PC-9 (cell line): ENCODE data around the gene COASY.

Experiments used
- EZH2 ChIP-seq: fragments of 200-600 bp; sonication (generic); IDR thresholded peaks from 2 replicates; pipeline ENCODE4 v1.8.0; 2017; ENCODE audit warnings: antibody characterized with exemption, low read depth
- TF ChIP-seq, protein P1 (sequence below): fragments of 200-600 bp; sonication (generic); conservative IDR thresholded peaks from 2 replicates; pipeline ENCODE4 v1.6.1; 2017; ENCODE audit warnings: mixed run types, antibody characterized with exemption, mild to moderate bottlenecking, moderate library complexity

DNA sequence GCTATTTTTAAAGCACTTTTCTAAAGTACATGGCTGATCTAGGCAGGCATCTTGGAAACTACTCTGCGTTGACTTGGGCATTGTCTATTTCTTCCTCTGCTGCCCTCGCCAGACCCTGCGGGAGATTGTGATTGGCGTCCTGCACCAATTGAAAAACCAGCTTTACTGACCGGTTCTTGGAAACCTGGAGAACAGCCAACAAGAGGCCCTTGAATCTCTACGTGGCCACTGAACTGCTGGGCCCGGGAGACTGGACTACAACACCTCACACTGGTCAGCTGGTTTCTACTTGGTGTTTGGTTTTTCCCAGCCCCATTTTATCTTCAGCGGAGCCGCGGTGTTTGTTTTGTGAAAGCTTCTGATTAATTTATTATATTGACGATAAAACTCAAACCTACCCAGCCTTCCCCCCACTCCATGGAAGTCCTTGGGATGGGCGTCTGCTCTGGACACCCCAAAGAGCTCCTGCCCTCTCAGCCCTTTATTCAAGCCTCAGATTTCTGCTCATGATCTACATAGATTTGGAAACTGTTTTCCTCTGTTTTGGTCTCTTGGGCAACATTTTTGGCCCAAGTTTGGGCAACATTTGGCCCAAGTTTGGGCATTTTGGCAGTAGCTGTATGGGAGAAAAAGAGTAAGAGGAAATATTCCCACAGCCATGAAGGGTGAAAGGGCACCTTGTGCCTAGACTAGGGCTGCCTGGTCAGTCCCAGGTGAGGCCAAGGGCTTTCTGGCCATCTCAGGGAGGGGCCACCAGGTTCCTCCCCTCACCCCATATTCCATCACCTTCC lies 9.7 kb downstream of the COASY start:
- TF ChIP-seq, protein P1, sequence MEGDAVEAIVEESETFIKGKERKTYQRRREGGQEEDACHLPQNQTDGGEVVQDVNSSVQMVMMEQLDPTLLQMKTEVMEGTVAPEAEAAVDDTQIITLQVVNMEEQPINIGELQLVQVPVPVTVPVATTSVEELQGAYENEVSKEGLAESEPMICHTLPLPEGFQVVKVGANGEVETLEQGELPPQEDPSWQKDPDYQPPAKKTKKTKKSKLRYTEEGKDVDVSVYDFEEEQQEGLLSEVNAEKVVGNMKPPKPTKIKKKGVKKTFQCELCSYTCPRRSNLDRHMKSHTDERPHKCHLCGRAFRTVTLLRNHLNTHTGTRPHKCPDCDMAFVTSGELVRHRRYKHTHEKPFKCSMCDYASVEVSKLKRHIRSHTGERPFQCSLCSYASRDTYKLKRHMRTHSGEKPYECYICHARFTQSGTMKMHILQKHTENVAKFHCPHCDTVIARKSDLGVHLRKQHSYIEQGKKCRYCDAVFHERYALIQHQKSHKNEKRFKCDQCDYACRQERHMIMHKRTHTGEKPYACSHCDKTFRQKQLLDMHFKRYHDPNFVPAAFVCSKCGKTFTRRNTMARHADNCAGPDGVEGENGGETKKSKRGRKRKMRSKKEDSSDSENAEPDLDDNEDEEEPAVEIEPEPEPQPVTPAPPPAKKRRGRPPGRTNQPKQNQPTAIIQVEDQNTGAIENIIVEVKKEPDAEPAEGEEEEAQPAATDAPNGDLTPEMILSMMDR: no peak
- no peak for TF ChIP-seq EZH2
